Body of pancreas (tissue), 4 donors: ENCODE measurements around the gene CAPN10. TPM values are rescaled to one million over a fixed set of nuclear protein-coding genes. Genes with fewer than 3 reads are reported as not detected.

Experiments
- ATAC-seq: fragments of 150-250 bp; one replicate; pipeline ENCODE4 v1.9.1; 2016
- DNase-seq, 4 donors: peaks; one replicate each; pipeline ENCODE4 v3.0.0-alpha.2; 2019
- H3K27ac ChIP-seq, 4 donors: fragments of 200-600 bp; sonication (generic); 1 replicate in 3 of 4; 2 replicates in 1 of 4; pipeline versions ENCODE4 v1.5.1 to v1.6.1; 2016 to 2019; ENCODE audit warnings: mild to moderate bottlenecking in 1 of 4, mixed read lengths in 1 of 4, moderate library complexity in 1 of 4
- H3K27me3 ChIP-seq, 2 donors: fragments of 200-600 bp; sonication (generic); one replicate each; pipeline ENCODE4 v1.6.0; 2016; ENCODE audit warnings: mild to moderate bottlenecking in 1 of 2
- H3K36me3 ChIP-seq, 2 donors: fragments of 200-600 bp; sonication (generic); replicated peaks in 1 of 2; 2 replicates each; pipeline ENCODE4 v1.5.1; 2016; ENCODE audit warnings: low read depth in 2 of 2; ENCODE audit not compliant: insufficient read depth in 1 of 2
- H3K4me1 ChIP-seq: fragments of 200-600 bp; sonication (generic); one replicate; pipeline ENCODE4 v1.6.0; 2016
- H3K4me3 ChIP-seq, 2 donors: fragments of 200-600 bp; sonication (generic); 1 replicate in 1 of 2; 2 replicates in 1 of 2; pipeline ENCODE4 v1.5.1; 2016 to 2019
- H3K9me3 ChIP-seq, 3 donors: fragments of 200-600 bp; sonication (generic); 1 replicate in 2 of 3; 2 replicates in 1 of 3; pipeline ENCODE4 v1.5.1; 2016
- CTCF ChIP-seq, 7 experiments: fragments of 450-650 bp in 4 of 7; fragments of 200-600 bp in 3 of 7; sonication (generic) in 3 of 7; IDR thresholded peaks; one replicate each; pipeline ENCODE4 v1.5.1; 2016 to 2019; ENCODE audit warnings: antibody characterized with exemption in 7 of 7
- POLR2A ChIP-seq, 3 donors: fragments of 450-650 bp; IDR thresholded peaks; one replicate each; pipeline ENCODE4 v1.6.1; 2016; ENCODE audit warnings: antibody characterized with exemption in 3 of 3, mild to moderate bottlenecking in 2 of 3
- WGBS, 2 donors: methylation state at CpG; one replicate each; pipeline ENCODE4 v1.1.5; 2017; 5-methylcytosine and 5-hydroxymethylcytosine counted together
- intact Hi-C: fragments of 100-400 bp; cut with DNase I; formaldehyde crosslinking; loops from one replicate; pipeline ENCODE4 v1.15.1; 2023
- total RNA-seq, 2 donors: library from RNA; depleted of rRNA; stranded (reverse); fragments of >200 nt; gene quantifications; one replicate each; pipeline ENCODE4 v1.1.0, GENCODE V29; 2016

CAPN10 gene
- total RNA-seq, 2 donors from 2014 or later = 16.3 to 34.3 TPM

- H3K9me3 ChIP-seq = no peaks in the 10 kb centered on the region
- no peak overlapping the region for H3K4me3 ChIP-seq
- ATAC-seq (no peak), DNase-seq (no peak)
- intact Hi-C loops = no loop called here
- WGBS, 2 donors = 67 to 70% methylated on average over 16 to 36 of the region's 36 CpGs
- TF ChIP-seq CTCF (IDR thresholded peaks at IDR 0.05) (no peak), POLR2A (IDR thresholded peaks at IDR 0.05) (no peak)
- H3K27ac ChIP-seq = no peak overlapping the region
- H3K36me3 ChIP-seq = no peaks in the 10 kb centered on the region
- H3K4me1 ChIP-seq = no peaks in the 10 kb centered on the region
- H3K27me3 ChIP-seq = peaks cover 0 to 6% of the 10 kb centered on the region in 2 donors
Measured at GRCh38 chr2:240646176-240646899, 59.8 kb downstream of the CAPN10 start.

- no peak overlapping the region for H3K4me3 ChIP-seq
- intact Hi-C loops = no loop called here
- ATAC-seq = no peak
Measured at GRCh38 chr2:240646900-240647502, 60.5 kb downstream of the CAPN10 start.

DNA sequence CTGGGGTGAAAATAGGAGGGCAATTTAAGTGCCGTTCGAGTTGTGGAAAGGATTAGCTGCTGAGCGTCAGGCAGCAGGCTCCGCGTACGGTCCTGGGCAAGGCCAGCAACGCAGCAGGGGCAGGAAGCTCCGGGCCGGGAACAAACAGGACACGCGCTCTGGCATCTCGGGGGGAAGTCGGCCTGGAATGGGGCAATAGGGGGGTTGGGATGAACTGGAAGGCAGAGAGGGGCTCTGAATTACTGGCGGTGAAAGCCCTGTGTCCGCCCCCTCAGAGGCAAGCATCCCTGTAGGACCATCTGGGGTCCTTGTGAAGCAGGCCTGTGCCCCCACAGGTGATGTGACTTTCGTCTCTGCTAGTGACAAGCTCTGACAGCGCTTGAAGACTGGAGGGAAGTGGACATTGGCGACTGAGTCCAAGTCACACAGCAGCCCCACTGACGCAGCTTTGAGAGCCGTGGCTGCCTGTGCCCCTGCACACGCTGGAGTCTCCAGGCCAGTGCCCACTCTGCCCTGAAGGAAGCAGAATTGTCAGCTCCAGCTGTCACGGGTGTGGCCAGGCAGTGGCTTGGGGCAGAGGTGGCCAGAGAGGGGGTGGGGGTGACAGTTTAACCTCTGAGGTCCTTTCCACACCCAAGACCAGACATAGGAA is 61.1 kb downstream of the CAPN10 start:
- ATAC-seq (no peak), DNase-seq (no peak)
- WGBS, 2 donors = 72 to 78% methylated on average over 18 to 22 of the region's 22 CpGs
- intact Hi-C loops = no loop called here
- Histone ChIP-seq H3K4me1 (no peaks in the 10 kb centered on the region), H3K9me3 (no peaks in the 10 kb centered on the region), H3K4me3 (no peak overlapping the region), H3K27me3 (peaks cover 0 to 6% of the 10 kb centered on the region in 2 donors), H3K36me3 (no peaks in the 10 kb centered on the region), H3K27ac (no peak overlapping the region)
- TF ChIP-seq CTCF (IDR thresholded peaks at IDR 0.05) (no peak), POLR2A (IDR thresholded peaks at IDR 0.05) (no peak)

More at GRCh38 chr2:240646900-240647502, 60.5 kb downstream of the CAPN10 start:
- H3K36me3 ChIP-seq = no peaks in the 10 kb centered on the region
- DNase-seq = no peak
- no peak overlapping the region for H3K27ac ChIP-seq
- no peaks in the 10 kb centered on the region for H3K9me3 ChIP-seq
- WGBS, 2 donors = 64 to 73% methylated on average over 8 to 30 of the region's 30 CpGs
- no peaks in the 10 kb centered on the region for H3K4me1 ChIP-seq
- TF ChIP-seq CTCF (IDR thresholded peaks at IDR 0.05) (no peak), POLR2A (IDR thresholded peaks at IDR 0.05) (no peak)
- peaks cover 0 to 6% of the 10 kb centered on the region in 2 donors for H3K27me3 ChIP-seq

DNA sequence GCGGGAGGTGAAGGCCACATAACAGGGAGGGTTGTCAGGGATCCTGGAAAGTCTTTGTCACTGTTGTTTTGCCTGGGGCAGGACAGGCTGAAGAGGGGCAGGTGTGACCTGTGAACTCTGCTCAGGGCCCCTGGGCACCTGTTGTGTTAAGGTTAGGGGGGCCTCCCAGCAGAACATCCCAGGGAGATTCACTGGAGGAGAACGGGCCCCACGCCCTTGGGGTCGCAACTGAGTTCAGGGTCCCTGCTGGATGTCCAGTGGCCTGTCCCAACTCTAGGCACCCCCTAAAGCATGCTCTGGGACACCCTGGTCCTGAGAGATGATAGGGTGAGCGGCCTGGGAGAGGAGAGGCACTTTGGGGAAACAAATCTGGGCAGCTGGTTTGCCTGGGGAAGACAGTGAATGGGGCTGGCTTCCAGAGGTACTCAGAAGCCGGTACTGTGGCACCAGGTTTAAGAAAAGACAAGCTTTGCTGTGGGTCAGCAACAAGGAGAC is 61.7 kb downstream of the CAPN10 start:
- Histone ChIP-seq H3K4me1 (no peaks in the 10 kb centered on the region), H3K27me3 (peaks cover 0 to 6% of the 10 kb centered on the region in 2 donors), H3K27ac (no peak overlapping the region), H3K4me3 (no peak overlapping the region), H3K9me3 (no peaks in the 10 kb centered on the region), H3K36me3 (no peaks in the 10 kb centered on the region)
- WGBS, 2 donors = 76 to 84% methylated on average over 5 to 6 of the region's 6 CpGs
- TF ChIP-seq CTCF (IDR thresholded peaks at IDR 0.05) (no peak), POLR2A (IDR thresholded peaks at IDR 0.05) (no peak)
- intact Hi-C loops = no loop called here
- ATAC-seq (no peak), DNase-seq (no peak)

Other genes with a start within 250 kb of the CAPN10 start
- gene GPC1, start 151.1 kb upstream of the CAPN10 start, total RNA-seq = 10 to 100 TPM; 23.3 to 30.7 TPM
- 10 to 100 TPM; 17.9 to 26.0 TPM for gene ANKMY1, start 28.7 kb upstream of the CAPN10 start, total RNA-seq
- gene DUSP28, start 26.4 kb upstream of the CAPN10 start, total RNA-seq = 1 to 10 TPM; 4.7 to 6.6 TPM
- 100 to 1,000 TPM in 1 of 2 donors, 10 to 100 TPM in 1; 63.3 to 162 TPM for gene RNPEPL1, start 18.2 kb upstream of the CAPN10 start, total RNA-seq
- 1 to 10 TPM in 1 of 2 donors, under 1 TPM in 1; 0.33 to 3.4 TPM for gene GPR35, start 38.7 kb downstream of the CAPN10 start, total RNA-seq
- 100 to 1,000 TPM; 328 to 392 TPM for gene AQP12B, start 96.2 kb downstream of the CAPN10 start, total RNA-seq
- 100 to 1,000 TPM in 1 of 2 donors, 10 to 100 TPM in 1; 29.6 to 130 TPM for gene AQP12A, start 105.1 kb downstream of the CAPN10 start, total RNA-seq
- 10 to 100 TPM; 51.9 to 79.1 TPM for gene KIF1A, start 233.5 kb downstream of the CAPN10 start, total RNA-seq